AG04450 (cell line): ENCODE results near the gene OR6B1. TPM values are rescaled to one million over a fixed set of nuclear protein-coding genes. Genes with fewer than 3 reads are reported as not detected.

Source experiments
- CTCF ChIA-PET: fragments of 300-600, 350-600 bp; formaldehyde crosslinking; extraction: SDS; loops from one replicate; lab custom pipeline; 2022; ENCODE audit warnings: antibody characterized with exemption, inconsistent platforms; lab: Charles Lee
- POLR2A ChIA-PET: fragments of 350-600 bp; formaldehyde crosslinking; extraction: SDS; loops from one replicate; lab custom pipeline; 2021; ENCODE audit warnings: antibody characterized with exemption, inconsistent platforms; lab: Yijun Ruan, JAX
- DNase-seq: peaks from one replicate; pipeline ENCODE4 v3.0.0-alpha.2; 2011; ENCODE audit warnings: low read depth, low spot score
- H3K27ac ChIP-seq: one replicate; pipeline ENCODE4 v1.5.1; 2012; ENCODE audit warnings: low read depth, low read length, control low read depth
- H3K27me3 ChIP-seq: one replicate; pipeline ENCODE4 v1.6.0; 2012; ENCODE audit warnings: low read length; ENCODE audit not compliant: control insufficient read depth, insufficient read depth
- H3K4me3 ChIP-seq: 2 replicates; pipeline ENCODE4 v1.5.1; 2011; ENCODE audit warnings: mild to moderate bottlenecking, low read depth, low read length, control low read depth
- H3K9me3 ChIP-seq: 2 replicates; pipeline ENCODE4 v1.5.1; 2012; ENCODE audit warnings: low read length; ENCODE audit not compliant: control insufficient read depth, insufficient read depth
- polyA plus RNA-seq: library from polyadenylated mRNA; depleted of rRNA; stranded (reverse); fragments of >200 nt; gene quantifications from 2 replicates; pipeline ENCODE4 v1.2.3, GENCODE V29; 2011
- TF ChIP-seq, protein P1 (sequence below): IDR thresholded peaks from 2 replicates; pipeline ENCODE4 v1.5.1; 2011; ENCODE audit warnings: low read depth, low read length, control low read depth, inconsistent platforms

Gene OR6B1
- polyA plus RNA-seq, 1 experiment = not detected

DNA sequence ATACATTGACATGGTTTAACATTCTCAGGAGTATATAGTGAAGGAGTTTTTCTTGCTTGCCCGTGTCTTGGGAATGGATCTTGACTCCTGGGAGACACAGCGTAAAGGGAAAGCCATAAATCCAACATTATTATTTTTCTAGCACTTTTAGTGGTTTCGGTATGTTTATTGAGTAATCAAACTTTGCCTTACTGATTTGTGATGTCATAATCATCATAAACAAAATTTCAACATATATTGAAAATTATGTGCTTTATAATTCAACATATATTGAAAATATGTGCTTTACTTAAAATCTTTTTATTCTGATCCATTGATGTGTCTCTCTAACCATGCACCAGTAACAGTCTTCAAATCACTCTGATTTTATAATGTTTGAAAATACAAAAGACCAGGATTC lies 28.4 kb downstream of the OR6B1 start:
- no peak for DNase-seq
- Histone ChIP-seq H3K4me3 (no peak overlapping the region), H3K27me3 (no peaks in the 10 kb centered on the region), H3K27ac (no peak overlapping the region), H3K9me3 (no peaks in the 10 kb centered on the region)
- TF ChIP-seq, protein P1, sequence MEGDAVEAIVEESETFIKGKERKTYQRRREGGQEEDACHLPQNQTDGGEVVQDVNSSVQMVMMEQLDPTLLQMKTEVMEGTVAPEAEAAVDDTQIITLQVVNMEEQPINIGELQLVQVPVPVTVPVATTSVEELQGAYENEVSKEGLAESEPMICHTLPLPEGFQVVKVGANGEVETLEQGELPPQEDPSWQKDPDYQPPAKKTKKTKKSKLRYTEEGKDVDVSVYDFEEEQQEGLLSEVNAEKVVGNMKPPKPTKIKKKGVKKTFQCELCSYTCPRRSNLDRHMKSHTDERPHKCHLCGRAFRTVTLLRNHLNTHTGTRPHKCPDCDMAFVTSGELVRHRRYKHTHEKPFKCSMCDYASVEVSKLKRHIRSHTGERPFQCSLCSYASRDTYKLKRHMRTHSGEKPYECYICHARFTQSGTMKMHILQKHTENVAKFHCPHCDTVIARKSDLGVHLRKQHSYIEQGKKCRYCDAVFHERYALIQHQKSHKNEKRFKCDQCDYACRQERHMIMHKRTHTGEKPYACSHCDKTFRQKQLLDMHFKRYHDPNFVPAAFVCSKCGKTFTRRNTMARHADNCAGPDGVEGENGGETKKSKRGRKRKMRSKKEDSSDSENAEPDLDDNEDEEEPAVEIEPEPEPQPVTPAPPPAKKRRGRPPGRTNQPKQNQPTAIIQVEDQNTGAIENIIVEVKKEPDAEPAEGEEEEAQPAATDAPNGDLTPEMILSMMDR = no peak
- POLR2A ChIA-PET = no interaction called here
- CTCF ChIA-PET = interaction anchor here (1.0 to 2.6 kb wide), 6 partner anchors 10 to 363 kb away, joined by 3 to 20 read pairs (median 7); partner anchors contain the start of gene TCAF1

DNA sequence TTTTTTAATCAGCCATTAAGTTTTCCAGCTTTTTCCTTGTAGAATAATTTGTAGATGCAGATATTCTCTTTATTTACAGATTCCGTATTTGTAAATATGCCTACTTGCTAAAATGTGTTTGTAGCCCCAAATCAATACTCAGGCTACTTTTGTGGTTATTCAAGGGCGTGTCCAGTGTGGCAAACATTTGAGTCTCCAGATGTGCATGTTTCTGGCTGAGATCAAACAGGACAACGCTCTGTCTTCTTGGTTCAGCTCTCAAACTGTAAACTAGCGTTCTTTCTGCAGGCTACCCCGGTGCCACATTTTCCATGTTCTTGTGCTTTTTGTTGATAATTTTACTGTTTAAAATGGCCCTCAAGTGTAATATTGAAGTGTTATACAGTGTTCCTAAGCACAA lies 32.4 kb downstream of the OR6B1 start:
- H3K27me3 ChIP-seq = no peaks in the 10 kb centered on the region
- DNase-seq = no peak
- no peak overlapping the region for H3K27ac ChIP-seq
- TF ChIP-seq, protein P1 = no peak
- ChIA-PET POLR2A (no interaction called here), CTCF (interaction anchor here (1.0 to 1.2 kb wide), 2 partner anchors 296 to 359 kb away, joined by 3 read pairs; no protein-coding TSS in a partner anchor)
- H3K4me3 ChIP-seq = no peak overlapping the region
- H3K9me3 ChIP-seq = no peaks in the 10 kb centered on the region

DNA sequence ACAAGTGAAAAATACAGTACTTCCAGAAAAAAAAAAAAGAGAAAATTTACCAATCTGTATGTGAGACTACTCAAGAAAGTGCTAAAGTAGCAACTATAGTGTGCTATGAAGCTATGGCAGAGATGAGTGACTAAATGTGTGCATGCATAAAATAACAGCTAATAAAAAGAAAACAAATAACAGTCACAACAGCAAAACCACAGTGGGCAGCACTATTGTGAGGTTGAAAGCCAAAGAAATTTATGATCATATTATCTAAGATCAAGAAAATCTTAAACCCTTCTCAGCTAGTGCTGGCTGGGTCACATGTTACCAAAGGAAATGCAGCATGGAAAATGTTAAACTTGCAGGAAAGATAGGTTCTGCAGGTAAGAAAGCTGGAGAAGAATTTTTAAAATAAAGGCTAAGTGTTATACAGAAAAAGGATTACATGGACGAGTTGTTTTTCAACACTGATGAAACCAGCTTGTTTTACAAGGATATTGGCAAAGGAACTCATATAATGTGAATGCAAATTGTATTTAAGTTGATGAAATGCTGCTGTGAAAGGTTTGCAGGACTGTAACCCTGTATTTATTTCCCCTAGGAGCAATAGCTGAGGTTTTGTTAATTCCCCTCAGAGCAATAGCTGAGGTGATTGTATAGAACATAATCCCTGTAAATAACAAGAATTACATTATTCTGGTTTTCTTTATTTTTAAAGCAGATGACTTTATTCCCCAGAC lies 33.0 kb downstream of the OR6B1 start:
- H3K4me3 ChIP-seq = no peak overlapping the region
- CTCF ChIA-PET = interaction anchor here (1.1 to 1.2 kb wide), 2 partner anchors 95 to 359 kb away, joined by 3 read pairs; no protein-coding TSS in a partner anchor
- POLR2A ChIA-PET = no interaction called here

DNA sequence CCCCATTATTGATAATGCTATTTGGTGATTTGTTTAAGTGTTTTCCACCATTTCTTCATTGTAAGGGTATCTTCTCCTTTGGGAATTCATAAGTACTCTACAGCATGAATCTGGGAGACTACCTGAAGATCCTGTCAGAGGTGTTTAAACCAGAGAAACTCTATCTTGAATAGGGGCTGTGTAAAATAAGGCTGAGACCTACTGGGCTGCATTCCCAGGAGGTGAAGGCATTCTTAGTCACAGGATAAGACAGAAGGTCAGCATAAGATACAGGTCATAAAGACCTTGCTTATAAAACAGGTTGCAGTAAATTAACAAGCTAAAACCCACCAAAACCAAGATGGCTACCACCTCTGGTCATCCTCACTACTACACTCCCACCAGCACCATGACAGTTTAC lies 35.3 kb downstream of the OR6B1 start:
- Histone ChIP-seq H3K27ac (no peak overlapping the region), H3K27me3 (no peaks in the 10 kb centered on the region), H3K9me3 (no peaks in the 10 kb centered on the region), H3K4me3 (no peak overlapping the region)
- no peak for DNase-seq
- POLR2A ChIA-PET = no interaction called here
- TF ChIP-seq, protein P1 = no peak
- CTCF ChIA-PET = no interaction called here

More for the DNA sequence above, 33.0 kb downstream of the OR6B1 start:
- Histone ChIP-seq H3K27me3 (no peaks in the 10 kb centered on the region), H3K27ac (no peak overlapping the region), H3K9me3 (no peaks in the 10 kb centered on the region)
- no peak for DNase-seq
- TF ChIP-seq, protein P1 = no peak

DNA sequence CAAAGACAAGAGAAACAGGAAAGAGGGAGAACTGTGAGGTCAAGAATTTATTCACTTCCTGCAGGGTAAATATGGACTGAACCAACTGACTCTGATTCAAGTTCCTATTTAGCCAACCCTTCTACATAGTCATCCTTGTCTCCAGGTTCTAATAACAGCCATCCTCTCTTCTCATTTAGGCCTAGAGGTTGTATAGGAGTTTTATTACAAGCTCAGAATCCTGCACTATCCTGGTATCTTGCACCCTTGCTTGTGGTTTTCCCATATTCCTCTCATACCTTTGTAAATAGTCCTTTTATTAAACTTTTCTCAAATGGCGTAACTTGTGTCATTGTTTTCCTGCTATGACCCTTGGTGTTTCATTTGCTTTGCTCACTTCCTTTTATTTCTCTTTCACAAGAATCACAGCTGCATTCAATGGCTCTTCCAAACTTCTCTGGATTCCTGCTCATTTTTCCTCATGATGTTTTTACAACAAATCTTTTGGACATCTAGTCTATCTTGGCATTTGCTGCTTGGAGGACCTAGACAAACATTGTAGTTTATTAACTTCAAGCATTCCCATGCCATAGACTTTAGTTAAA lies 36.3 kb downstream of the OR6B1 start:
- CTCF ChIA-PET = no interaction called here
- H3K27me3 ChIP-seq = no peaks in the 10 kb centered on the region
- POLR2A ChIA-PET = no interaction called here
- H3K27ac ChIP-seq = no peak overlapping the region
- H3K9me3 ChIP-seq = no peaks in the 10 kb centered on the region
- no peak overlapping the region for H3K4me3 ChIP-seq
- DNase-seq = no peak
- TF ChIP-seq, protein P1 = no peak
